Stimulated activated CD8-positive, alpha-beta memory T cell treated with anti-CD3 and anti-CD28 coated beads, Interleukin-4, amount 100 ng/mL, for 24 hours (primary cell): ENCODE results near the gene ENPP6.
"Not testable (repeated sequence)": the region's sequence is repeated elsewhere in the genome, so short reads cannot be mapped to it uniquely, and the experiment has no call there.

Experiments used
- DNase-seq: peaks from one replicate; pipeline ENCODE4 v3.0.0-alpha.2; 2020; ENCODE audit warnings: low read depth

ENPP6 gene

DNA sequence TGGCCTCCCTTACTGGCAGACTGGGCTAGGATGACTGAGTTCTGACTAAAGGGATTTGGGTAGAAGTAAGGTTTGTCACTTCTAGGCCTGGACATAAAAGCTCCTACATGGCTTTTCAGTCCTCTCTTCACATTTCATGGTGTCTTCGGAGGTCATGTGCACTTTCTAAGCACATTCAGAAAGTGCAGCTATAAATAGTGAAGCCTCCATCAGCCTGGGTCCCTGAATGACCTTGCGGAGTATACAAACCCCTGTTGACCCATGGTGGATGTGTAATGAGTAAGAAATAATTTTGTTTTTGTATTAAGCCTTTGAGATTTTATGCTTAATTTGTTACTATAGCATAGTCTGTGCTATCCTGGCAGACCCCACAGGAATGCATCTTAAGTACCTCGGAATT is 158.6 kb downstream of the ENPP6 start:
- DNase-seq = no peak

GRCh38 chr4:184058026-184058425 is 159.6 kb downstream of the ENPP6 start:
- DNase-seq = no peak

- DNase-seq = no peak
Observed at GRCh38 chr4:184056877-184057276, 160.8 kb downstream of the ENPP6 start.

GRCh38 chr4:184053434-184053833 is 164.2 kb downstream of the ENPP6 start:
- DNase-seq = no peak

GRCh38 chr4:184052616-184053015 is 165.1 kb downstream of the ENPP6 start:
- DNase-seq = no peak

- DNase-seq = not testable (repeated sequence)
Observed at GRCh38 chr4:184051262-184051661, 166.4 kb downstream of the ENPP6 start.

- no peak for DNase-seq
Observed at GRCh38 chr4:184046148-184046547, 171.5 kb downstream of the ENPP6 start.

GRCh38 chr4:184041156-184041555 is 176.5 kb downstream of the ENPP6 start:
- DNase-seq = no peak

DNA sequence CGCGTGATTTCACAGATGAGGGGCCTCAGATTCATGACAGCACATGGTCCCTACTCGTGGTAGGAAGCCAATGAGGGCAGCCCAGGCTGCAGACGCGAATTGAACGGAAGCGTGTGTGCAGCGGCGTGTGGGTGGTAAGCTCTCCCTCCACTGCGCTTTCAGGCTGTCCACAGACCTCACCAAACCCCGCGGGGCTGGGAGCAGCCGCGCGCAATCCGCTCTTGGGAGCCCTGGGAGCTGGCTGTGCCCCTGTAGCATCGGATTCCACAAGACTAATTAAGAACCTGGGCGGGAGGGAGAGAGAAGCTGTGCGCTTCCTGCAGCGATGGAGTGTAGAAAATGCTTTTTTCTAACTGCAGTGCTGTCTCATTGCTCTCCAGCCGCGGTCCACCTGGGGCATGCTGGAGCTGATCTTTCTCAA is 177.7 kb downstream of the ENPP6 start:
- no peak for DNase-seq
